GM20000 (cell line): ENCODE measurements around the gene ABHD12.

Source experiments
- DNase-seq: peaks from one replicate; pipeline ENCODE4 v3.0.0; 2012; ENCODE audit warnings: low spot score
- CTCF ChIP-seq: IDR thresholded peaks from 2 replicates; pipeline ENCODE4 v1.5.1; 2012; ENCODE audit warnings: mild to moderate bottlenecking, control low read depth; ENCODE audit errors: extremely low read depth, missing control alignments

The ABHD12 gene

DNA sequence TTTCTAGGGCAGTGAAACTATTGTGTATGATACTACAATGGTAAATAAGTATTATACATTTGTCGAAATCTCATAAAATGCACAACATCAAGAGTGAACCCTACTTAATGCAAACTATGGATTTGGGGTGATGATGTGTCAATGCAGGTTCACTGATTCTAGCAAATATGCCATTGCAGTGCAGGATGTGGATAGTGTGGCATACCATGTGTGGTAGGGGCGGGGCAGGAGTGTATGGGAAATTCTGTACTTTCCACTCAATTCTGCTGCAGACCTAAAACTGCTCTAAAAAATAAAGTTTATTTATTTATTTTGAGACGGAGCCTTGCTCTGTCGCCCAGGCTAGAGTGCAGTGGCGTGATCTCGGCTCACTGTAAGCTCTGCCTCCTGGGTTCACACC, 44.3 kb downstream of the ABHD12 start:
- DNase-seq = no peak
- TF ChIP-seq CTCF = no peak

DNA sequence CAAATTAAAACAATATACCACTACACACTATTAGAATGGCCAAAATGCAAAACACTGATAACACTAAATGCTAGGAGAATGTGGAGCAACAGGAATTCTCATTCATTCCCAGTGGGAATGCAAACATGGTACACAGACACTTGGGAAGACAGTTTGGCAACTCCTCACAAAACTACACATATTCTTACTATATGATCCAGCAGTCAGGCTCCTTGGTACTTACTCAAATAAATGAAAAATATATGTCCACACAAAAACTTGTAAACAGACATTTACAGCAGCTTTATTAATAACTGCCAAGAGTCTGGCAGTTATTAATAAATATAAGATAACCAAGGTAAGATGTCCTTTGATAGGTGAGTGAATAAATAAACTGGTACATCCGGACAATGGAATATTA, 44.9 kb downstream of the ABHD12 start:
- DNase-seq = no peak
- TF ChIP-seq CTCF = no peak

DNA sequence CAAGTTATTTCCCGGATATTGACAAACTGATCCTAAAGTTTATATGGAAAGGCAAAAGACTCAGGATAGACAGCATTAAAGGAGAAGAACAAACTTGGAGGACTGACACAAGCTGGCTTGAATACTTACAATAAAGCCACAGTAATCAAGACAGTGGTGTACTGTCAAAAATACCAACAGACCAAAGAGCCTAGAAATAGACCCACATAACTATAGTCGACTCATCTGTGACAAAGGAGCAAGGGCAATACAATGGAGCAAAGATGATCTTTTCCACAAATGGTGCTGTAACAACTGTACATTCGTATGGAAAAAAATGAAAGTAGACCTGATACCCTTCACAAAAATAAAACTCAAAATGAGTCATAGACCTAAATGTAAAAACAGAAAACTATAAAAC, 46.0 kb downstream of the ABHD12 start:
- no peak for DNase-seq
- no peak for TF ChIP-seq CTCF

DNA sequence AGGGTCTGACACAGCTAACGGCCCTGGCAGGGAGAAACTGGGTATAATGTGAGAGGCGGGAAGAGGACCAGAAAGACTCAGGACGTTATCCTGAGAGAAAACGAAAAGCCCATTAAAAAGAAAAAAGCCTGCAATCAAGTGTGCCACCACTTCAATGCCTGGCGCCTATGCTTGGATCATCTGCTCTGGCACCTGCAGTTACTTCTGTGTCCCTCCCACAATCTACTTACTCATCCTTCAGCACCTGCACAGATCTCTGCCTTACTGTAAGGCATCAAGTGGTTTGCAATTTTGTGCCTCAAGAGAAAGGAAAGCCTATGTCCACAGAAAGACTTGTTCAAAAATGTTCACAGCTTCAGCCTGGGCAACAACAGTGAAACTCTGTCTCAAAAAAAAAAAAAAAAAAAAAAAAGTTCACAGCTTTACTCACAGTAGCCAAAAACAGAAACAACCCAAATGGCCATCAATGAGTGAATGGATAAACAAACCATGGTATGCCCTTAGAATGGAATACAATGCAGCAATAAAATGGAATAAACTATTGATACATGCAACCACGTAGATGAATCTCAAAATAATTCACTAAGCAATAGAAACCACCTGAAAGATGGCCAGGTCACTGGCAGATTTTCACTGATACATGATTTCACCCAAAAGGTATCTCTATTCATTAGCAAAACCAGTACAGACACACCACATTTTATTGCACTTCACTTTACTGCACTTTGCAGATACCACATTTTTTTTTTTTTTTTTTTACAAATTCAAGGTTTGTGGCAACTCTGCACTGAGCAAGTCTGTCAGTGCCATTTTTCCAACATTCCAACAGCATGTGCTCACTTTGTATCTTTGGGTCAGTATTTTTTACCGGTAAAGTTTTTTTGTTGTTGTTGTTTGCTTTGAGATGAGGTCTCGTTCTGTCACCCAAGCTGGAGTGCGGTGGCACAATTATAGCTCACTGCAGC, 48.6 kb downstream of the ABHD12 start:
- TF ChIP-seq CTCF = no peak
- DNase-seq = no peak

- DNase-seq = no peak
- TF ChIP-seq CTCF = no peak
These were observed 50.3 kb downstream of the ABHD12 start for GRCh38 chr20:25340380-25340779.

GRCh38 chr20:25339608-25340007, 51.0 kb downstream of the ABHD12 start:
- no peak for DNase-seq
- TF ChIP-seq CTCF = no peak

DNA sequence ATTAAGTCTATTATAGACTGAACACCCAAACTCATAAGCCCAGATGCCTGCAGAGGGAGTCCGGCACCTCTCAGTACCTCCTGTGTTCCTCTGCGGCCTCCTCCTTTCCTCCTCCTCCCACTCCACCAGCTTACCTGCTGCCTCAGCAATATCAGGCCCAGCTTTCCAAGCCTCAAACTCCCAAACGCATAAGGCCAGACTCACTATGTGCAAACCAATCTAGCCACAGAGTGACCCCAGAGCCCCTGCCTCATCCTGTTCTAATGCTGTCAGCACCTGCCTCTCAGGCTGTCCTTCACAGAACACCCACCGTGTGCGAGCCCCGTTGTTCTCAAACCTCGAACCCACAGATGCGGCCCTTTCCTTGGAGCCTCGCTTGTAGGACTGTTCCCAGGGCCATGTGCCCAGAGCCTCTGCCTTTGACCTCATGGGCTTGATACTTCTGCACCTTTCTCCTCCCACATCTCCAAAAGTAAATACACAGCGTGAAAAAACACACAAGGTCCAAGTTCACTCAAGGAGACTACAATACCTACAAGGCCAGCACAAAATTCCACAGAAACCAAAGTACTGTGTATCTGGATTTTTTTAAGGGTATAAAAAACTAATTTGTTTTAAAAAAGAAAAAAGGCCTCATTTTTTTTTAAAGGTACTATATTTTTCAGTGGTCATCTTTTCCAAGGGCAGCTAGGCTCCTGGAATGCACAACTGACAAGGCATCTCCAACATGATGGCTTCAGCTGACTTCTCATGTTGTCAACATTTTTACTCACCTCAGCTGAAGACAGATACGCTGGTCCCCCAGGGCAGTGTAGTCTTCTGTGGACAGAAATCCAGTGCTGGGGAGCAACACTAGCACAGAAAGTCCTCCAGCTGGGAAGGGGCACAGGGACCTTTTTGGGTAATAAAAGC, 52.3 kb downstream of the ABHD12 start:
- no peak for TF ChIP-seq CTCF
- DNase-seq = no peak
